GM23338 (cell line): Measurements from ENCODE around the gene IST1. TPM values are rescaled to one million over a fixed set of nuclear protein-coding genes. Genes with fewer than 3 reads are reported as not detected.

Experiments
- CREB1 ChIP-seq: fragments of 250-450 bp; sonication (Bioruptor Pico); IDR thresholded peaks from 2 replicates; pipeline ENCODE4 v1.5.0; 2020; ENCODE audit warnings: low read depth, mild to moderate bottlenecking, moderate library complexity
- CTCF ChIP-seq, 2 experiments: fragments of 200-600 bp in 1 of 2; sonication (generic) in 1 of 2; conservative IDR thresholded peaks; 2 replicates each; pipeline versions ENCODE4 v1.5.1 to v1.6.1; 2016 to 2017; ENCODE audit warnings: antibody characterized with exemption in 2 of 2, low read depth in 2 of 2, mild to moderate bottlenecking in 2 of 2, moderate library complexity in 1 of 2
- ETS1 ChIP-seq: IDR thresholded peaks from 2 replicates; pipeline ENCODE4 v1.6.1; 2016; ENCODE audit warnings: antibody characterized with exemption
- EZH2phosphoT487 ChIP-seq: fragments of 200-600 bp; sonication (generic); IDR thresholded peaks from one replicate; pipeline ENCODE4 v1.8.1; 2018; ENCODE audit warnings: antibody characterized with exemption; ENCODE audit not compliant: unreplicated experiment
- JUNB ChIP-seq: IDR thresholded peaks from one replicate; pipeline ENCODE4 v1.6.1; 2016; ENCODE audit warnings: antibody characterized with exemption; ENCODE audit not compliant: unreplicated experiment
- POLR2AphosphoS5 ChIP-seq: IDR thresholded peaks from 2 replicates; pipeline ENCODE4 v1.6.1; 2016; ENCODE audit warnings: antibody characterized with exemption, low read depth
- STAT1 ChIP-seq: IDR thresholded peaks from one replicate; pipeline ENCODE4 v1.6.1; 2016; ENCODE audit warnings: antibody characterized with exemption; ENCODE audit not compliant: unreplicated experiment
- ZNF462 ChIP-seq: fragments of 250-450 bp; sonication (Bioruptor Pico); IDR thresholded peaks from 2 replicates; pipeline ENCODE4 v1.5.0; 2020; ENCODE audit warnings: mild to moderate bottlenecking, moderate library complexity
- polyA plus RNA-seq: library from polyadenylated mRNA; unstranded; fragments of >200 nt; fragmentation: Nextera tagmentation; extraction: Ambion mirVana; gene quantifications from 2 replicates; pipeline ENCODE4 v1.2.1, GENCODE V29; 2016
- total RNA-seq: library from RNA; depleted of rRNA; stranded (reverse); fragments of >200 nt; shearing (Covaris generic); gene quantifications from 2 replicates; pipeline ENCODE4 v1.2.3, GENCODE V29; 2014

IST1 gene
- total and polyA plus RNA-seq, 2 experiments from 2014 or later: 108 to 234 TPM

GRCh38 chr16:71943887-71944286 lies 48.6 kb downstream of the IST1 start (continued):
- TF ChIP-seq ZNF462 (CRISPR knock-in tag) (no peak), CTCF (conservative IDR thresholded peaks at IDR 0.05; ENCODE audit: low read depth in 2 of 2) (no peak), EZH2phosphoT487 (no peak), ETS1 (no peak), STAT1 (no peak), CREB1 (CRISPR knock-in tag) (no peak), POLR2AphosphoS5 (no peak), JUNB (no peak)
